Heart left ventricle (tissue), 13 donors: Measurements from ENCODE around the gene SIGLEC15.

Experiments
- CTCF ChIP-seq, 12 donors: fragments of 200-600 bp; sonication (generic) in 4 of 12; IDR thresholded peaks; one replicate each; pipeline versions ENCODE4 v1.5.0 to v1.8.0; 2018 to 2022; ENCODE audit warnings: antibody characterized with exemption in 12 of 12, mild to moderate bottlenecking in 5 of 12
- POLR2A ChIP-seq, 2 donors: fragments of 450-650 bp; IDR thresholded peaks; one replicate each; pipeline ENCODE4 v1.6.1; 2017; ENCODE audit warnings: antibody characterized with exemption in 2 of 2, mild to moderate bottlenecking in 2 of 2, moderate library complexity in 2 of 2
- donor health status: ischemic (EF 13 %, LVEDD 7.1; RV severe dilation, severe dysfunction).
- donor health status: DM: no; HTN: yes; CAD: no.
- donor health status: DM: no; HTN: no; CAD: no.
- donor health status: ischemic (EF 25% LVEDD 6.9; RV normal size, moderate dysfunction).
- donor health status: ischemic (EF 25% LVEDD 5.7; RV mildly dilated, moderate dysfunction).
- donor health status: ischemic (EF 35%, LVEDD 5.7; RV mildly dilated, moderate dysfunction).
- donor health status: nonischemic (EF 11% LVEDD 7.7; RV severe dilation, severe dysfunction).
- donor health status: DM: yes; HTN: yes; CAD: no.
- donor health status: PGD.
- donor health status: ischemic (EF 29% LVEDD 5.4; RV normal size, mild dysfunction).
- donor health status: nonischemic (EF 23%, LVEDD 6.1; RV moderate dilation, normal function).

- no peak for TF ChIP-seq CTCF (IDR thresholded peaks at IDR 0.05)
- TF ChIP-seq POLR2A (IDR thresholded peaks at IDR 0.05), result no peak
These were observed 19.9 kb upstream of the SIGLEC15 start for GRCh38 chr18:45805551-45805950.
